T-helper 22 cell (primary cell): ENCODE data around the gene AGBL1.

Source experiments
- DNase-seq: peaks from one replicate; pipeline ENCODE4 v3.0.0-alpha.2; 2020; ENCODE audit warnings: low read depth

The AGBL1 gene

GRCh38 chr15:86317384-86317740 is 237.7 kb downstream of the AGBL1 start:
- no peak for DNase-seq

- DNase-seq = no peak
Observed at GRCh38 chr15:86322629-86323028, 243.0 kb downstream of the AGBL1 start.

GRCh38 chr15:86327230-86327865 is 247.7 kb downstream of the AGBL1 start:
- no peak for DNase-seq

GRCh38 chr15:86328658-86329057 is 249.0 kb downstream of the AGBL1 start:
- DNase-seq = no peak

GRCh38 chr15:86329311-86330013 is 249.8 kb downstream of the AGBL1 start:
- DNase-seq = no peak

- no peak for DNase-seq
Observed at GRCh38 chr15:86333819-86334218, 254.1 kb downstream of the AGBL1 start.

- no peak for DNase-seq
Observed at GRCh38 chr15:86336051-86336788, 256.5 kb downstream of the AGBL1 start.

GRCh38 chr15:86337071-86337470 is 257.4 kb downstream of the AGBL1 start:
- no peak for DNase-seq

GRCh38 chr15:86347245-86347644 is 267.6 kb downstream of the AGBL1 start:
- no peak for DNase-seq

- DNase-seq = no peak
Observed at GRCh38 chr15:86349565-86349964, 269.9 kb downstream of the AGBL1 start.

GRCh38 chr15:86353213-86353612 is 273.5 kb downstream of the AGBL1 start:
- DNase-seq = no peak

GRCh38 chr15:86355361-86355760 is 275.7 kb downstream of the AGBL1 start:
- no peak for DNase-seq

GRCh38 chr15:86355801-86356200 is 276.1 kb downstream of the AGBL1 start:
- no peak for DNase-seq

- no peak for DNase-seq
Observed at GRCh38 chr15:86362555-86362954, 282.9 kb downstream of the AGBL1 start.

GRCh38 chr15:86373147-86373546 is 293.5 kb downstream of the AGBL1 start:
- DNase-seq = no peak

- DNase-seq = no peak
Observed at GRCh38 chr15:86375733-86376280, 296.1 kb downstream of the AGBL1 start.

GRCh38 chr15:86377914-86378313 is 298.2 kb downstream of the AGBL1 start:
- DNase-seq = no peak

GRCh38 chr15:86382341-86382740 is 302.7 kb downstream of the AGBL1 start:
- no peak for DNase-seq

GRCh38 chr15:86383611-86384010 is 303.9 kb downstream of the AGBL1 start:
- no peak for DNase-seq

- DNase-seq = no peak
Observed at GRCh38 chr15:86384186-86384585, 304.5 kb downstream of the AGBL1 start.

- no peak for DNase-seq
Observed at GRCh38 chr15:86392296-86392695, 312.6 kb downstream of the AGBL1 start.

GRCh38 chr15:86392874-86393273 is 313.2 kb downstream of the AGBL1 start:
- DNase-seq = no peak

GRCh38 chr15:86394866-86395265 is 315.2 kb downstream of the AGBL1 start:
- DNase-seq = no peak
